Left ventricle myocardium inferior (tissue), 1 donor: ENCODE measurements around the gene NSFL1C. TPM values are rescaled to one million over a fixed set of nuclear protein-coding genes. Genes with fewer than 3 reads are reported as not detected.

Experiments
- DNase-seq: peaks from one replicate; pipeline ENCODE4 v3.0.0-alpha.2; 2020
- H3K27ac ChIP-seq: fragments of 200-600 bp; replicated peaks from 2 replicates; pipeline ENCODE4 v1.8.0; 2021
- H3K27me3 ChIP-seq: fragments of 200-600 bp; 2 replicates; pipeline ENCODE4 v1.8.0; 2021; ENCODE audit warnings: low read depth
- H3K36me3 ChIP-seq: fragments of 200-600 bp; 2 replicates; pipeline ENCODE4 v1.8.0; 2021
- H3K4me1 ChIP-seq: fragments of 200-600 bp; 2 replicates; pipeline ENCODE4 v1.8.0; 2021
- H3K4me3 ChIP-seq: fragments of 200-600 bp; 2 replicates; pipeline ENCODE4 v1.8.0; 2021; ENCODE audit warnings: mild to moderate bottlenecking, moderate library complexity
- H3K9me3 ChIP-seq: fragments of 200-600 bp; replicated peaks from 2 replicates; pipeline ENCODE4 v1.8.0; 2021
- intact Hi-C: fragments of 100-400 bp; cut with micrococcal nuclease; formaldehyde crosslinking; loops from one replicate; pipeline ENCODE4 v1.11.0; 2022
- total RNA-seq: library from RNA; stranded (reverse); fragmentation: NEBNext Ultra II Directional; extraction: Animal tissue kit (Norgen Biotek cat#: 25700); gene quantifications from one replicate; pipeline ENCODE4 v1.2.1, GENCODE V29; 2021
- TF ChIP-seq, protein P1 (sequence below): fragments of 200-600 bp; IDR thresholded peaks from 2 replicates; pipeline ENCODE4 v1.8.0; 2021; ENCODE audit warnings: antibody characterized with exemption, mild to moderate bottlenecking, borderline replicate concordance
- donor health status: DM: no; HTN: yes; CAD: no; lungs with severe emphysema.

Gene NSFL1C
- total RNA-seq, 1 donor from 2014 or later = 56.6 TPM

DNA sequence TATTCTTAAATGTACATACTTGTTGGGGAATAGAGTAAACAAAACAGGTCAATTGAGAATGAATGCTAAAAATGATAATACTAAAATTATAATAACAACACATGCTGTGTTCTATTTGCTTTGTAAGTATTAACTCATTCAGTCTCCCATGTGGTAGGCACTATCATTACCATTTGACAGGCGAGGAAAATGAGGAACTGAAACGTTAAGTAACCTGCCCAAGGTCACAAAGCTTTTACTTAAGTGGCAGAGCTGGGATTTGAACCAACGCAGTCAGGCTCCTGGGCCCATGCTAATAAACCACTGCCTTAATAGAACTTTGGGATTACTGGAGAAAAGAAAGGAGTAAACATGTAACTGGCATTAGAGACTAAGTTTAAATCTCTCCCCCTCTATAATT, 3.8 kb downstream of the NSFL1C start:
- intact Hi-C loops = no loop called here
- no peak for DNase-seq
- H3K27me3 ChIP-seq = no peaks in the 10 kb centered on the region
- no peak overlapping the region for H3K4me3 ChIP-seq
- H3K9me3 ChIP-seq = no peaks in the 10 kb centered on the region
- TF ChIP-seq, protein P1, sequence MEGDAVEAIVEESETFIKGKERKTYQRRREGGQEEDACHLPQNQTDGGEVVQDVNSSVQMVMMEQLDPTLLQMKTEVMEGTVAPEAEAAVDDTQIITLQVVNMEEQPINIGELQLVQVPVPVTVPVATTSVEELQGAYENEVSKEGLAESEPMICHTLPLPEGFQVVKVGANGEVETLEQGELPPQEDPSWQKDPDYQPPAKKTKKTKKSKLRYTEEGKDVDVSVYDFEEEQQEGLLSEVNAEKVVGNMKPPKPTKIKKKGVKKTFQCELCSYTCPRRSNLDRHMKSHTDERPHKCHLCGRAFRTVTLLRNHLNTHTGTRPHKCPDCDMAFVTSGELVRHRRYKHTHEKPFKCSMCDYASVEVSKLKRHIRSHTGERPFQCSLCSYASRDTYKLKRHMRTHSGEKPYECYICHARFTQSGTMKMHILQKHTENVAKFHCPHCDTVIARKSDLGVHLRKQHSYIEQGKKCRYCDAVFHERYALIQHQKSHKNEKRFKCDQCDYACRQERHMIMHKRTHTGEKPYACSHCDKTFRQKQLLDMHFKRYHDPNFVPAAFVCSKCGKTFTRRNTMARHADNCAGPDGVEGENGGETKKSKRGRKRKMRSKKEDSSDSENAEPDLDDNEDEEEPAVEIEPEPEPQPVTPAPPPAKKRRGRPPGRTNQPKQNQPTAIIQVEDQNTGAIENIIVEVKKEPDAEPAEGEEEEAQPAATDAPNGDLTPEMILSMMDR = no peak
- H3K36me3 ChIP-seq = peaks cover 64% of the 10 kb centered on the region
- peaks cover 49% of the 10 kb centered on the region for H3K4me1 ChIP-seq
- no peak overlapping the region for H3K27ac ChIP-seq

DNA sequence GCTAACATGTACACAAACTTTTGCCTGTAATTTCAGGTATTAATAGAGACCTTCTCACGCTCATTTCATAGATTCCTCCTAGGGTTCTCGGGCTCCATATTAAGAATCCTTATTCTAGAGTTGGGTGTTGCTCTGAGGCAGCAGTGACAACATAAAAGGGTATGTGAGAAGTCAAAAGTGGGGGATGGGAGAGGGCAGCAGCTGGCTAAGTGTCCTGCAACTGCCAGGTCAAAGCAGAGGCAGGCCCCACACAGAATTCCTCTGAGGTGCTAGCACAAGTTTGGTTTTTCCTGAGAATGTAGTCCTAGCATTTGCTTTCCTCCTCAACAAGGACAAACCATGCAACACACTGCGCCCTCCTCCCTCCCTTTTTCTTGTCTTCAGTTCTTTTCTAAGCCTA, 4.6 kb downstream of the NSFL1C start:
- Histone ChIP-seq H3K27ac (no peak overlapping the region), H3K9me3 (no peaks in the 10 kb centered on the region), H3K4me1 (peaks cover 45% of the 10 kb centered on the region), H3K4me3 (no peak overlapping the region), H3K36me3 (peaks cover 72% of the 10 kb centered on the region), H3K27me3 (no peaks in the 10 kb centered on the region)
- TF ChIP-seq, protein P1 = no peak
- DNase-seq = no peak
- intact Hi-C loops = no loop called here

DNA sequence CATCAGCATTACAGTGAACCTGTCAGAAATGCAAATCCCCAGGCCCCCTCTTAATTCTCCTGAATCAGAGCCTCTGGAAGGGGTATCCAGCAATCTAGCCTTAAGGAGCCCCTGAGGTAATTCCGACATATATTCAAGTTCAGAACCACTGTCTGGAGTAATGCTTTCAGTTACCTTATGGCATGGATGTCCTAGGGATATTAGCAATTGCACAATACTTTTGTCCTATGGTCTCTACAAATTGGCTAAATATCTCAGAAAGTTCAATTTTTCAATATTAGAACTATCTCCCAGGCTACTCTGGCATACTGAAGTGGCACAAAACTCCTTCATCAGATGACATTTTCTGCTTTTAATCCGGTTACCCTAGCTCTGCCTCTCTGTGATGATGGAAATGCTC, 6.4 kb downstream of the NSFL1C start:
- Histone ChIP-seq H3K36me3 (peaks cover 89% of the 10 kb centered on the region), H3K27me3 (no peaks in the 10 kb centered on the region), H3K9me3 (no peaks in the 10 kb centered on the region), H3K27ac (no peak overlapping the region), H3K4me1 (peaks cover 30% of the 10 kb centered on the region), H3K4me3 (no peak overlapping the region)
- TF ChIP-seq, protein P1 = no peak
- no peak for DNase-seq
- intact Hi-C loops = no loop called here

DNA sequence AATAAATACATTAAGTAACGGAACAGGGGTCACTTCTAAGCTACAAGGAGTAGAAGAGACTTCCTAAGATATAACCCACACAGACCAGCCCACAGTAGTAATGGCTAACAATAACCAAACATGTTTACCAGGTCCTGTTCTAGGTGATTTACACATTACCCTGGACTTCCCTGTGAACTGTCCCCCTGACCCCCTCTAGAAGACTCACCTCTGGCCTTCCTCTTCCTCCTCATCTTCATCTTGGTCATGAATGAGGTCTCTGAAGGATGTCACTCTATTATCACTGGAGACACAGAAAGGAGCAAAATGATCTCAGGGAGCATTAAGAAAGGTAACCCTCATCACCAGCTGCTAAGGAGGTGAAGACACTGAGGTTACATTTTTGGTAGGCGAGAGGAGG, 8.7 kb downstream of the NSFL1C start:
- Histone ChIP-seq H3K36me3 (peaks cover 94% of the 10 kb centered on the region), H3K27me3 (no peaks in the 10 kb centered on the region), H3K4me3 (no peak overlapping the region), H3K27ac (no peak overlapping the region), H3K4me1 (peaks cover 8% of the 10 kb centered on the region), H3K9me3 (no peaks in the 10 kb centered on the region)
- DNase-seq = no peak
- TF ChIP-seq, protein P1 = no peak
- intact Hi-C loops = no loop called here

DNA sequence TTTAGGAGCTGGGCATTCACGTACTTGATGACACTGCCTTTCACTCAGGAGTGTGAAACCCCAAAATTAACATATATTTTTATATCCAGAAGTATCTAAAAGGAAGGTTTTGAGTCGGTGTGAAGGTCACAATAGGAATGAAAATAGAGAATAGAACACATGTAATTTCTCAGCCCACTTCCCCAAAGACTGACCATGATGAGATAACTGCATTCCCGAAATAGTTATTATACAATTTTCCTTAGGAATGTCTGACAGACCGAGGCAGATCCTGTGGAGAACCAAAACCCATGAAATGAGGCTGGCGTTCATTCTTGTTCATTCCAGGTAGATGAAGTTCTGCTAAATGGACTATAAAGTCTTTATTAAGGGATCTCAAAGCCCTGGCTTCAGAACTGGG, 10.3 kb downstream of the NSFL1C start:
- Histone ChIP-seq H3K36me3 (peaks cover 99% of the 10 kb centered on the region), H3K4me3 (no peak overlapping the region), H3K9me3 (peaks cover 6% of the 10 kb centered on the region), H3K4me1 (no peaks in the 10 kb centered on the region), H3K27me3 (no peaks in the 10 kb centered on the region), H3K27ac (no peak overlapping the region)
- no peak for DNase-seq
- intact Hi-C loops = no loop called here
- TF ChIP-seq, protein P1 = no peak
